ENCODE results near the gene CCDC32. TPM values are rescaled to one million over a fixed set of nuclear protein-coding genes. Genes with fewer than 3 reads are reported as not detected.

Gene CCDC32
- total and polyA plus RNA-seq, 2 of the 8 experiments (the other 6 are each of a cell fraction or from before 2014, with no cell fraction given) = 8.9 to 12.1 TPM

DNA sequence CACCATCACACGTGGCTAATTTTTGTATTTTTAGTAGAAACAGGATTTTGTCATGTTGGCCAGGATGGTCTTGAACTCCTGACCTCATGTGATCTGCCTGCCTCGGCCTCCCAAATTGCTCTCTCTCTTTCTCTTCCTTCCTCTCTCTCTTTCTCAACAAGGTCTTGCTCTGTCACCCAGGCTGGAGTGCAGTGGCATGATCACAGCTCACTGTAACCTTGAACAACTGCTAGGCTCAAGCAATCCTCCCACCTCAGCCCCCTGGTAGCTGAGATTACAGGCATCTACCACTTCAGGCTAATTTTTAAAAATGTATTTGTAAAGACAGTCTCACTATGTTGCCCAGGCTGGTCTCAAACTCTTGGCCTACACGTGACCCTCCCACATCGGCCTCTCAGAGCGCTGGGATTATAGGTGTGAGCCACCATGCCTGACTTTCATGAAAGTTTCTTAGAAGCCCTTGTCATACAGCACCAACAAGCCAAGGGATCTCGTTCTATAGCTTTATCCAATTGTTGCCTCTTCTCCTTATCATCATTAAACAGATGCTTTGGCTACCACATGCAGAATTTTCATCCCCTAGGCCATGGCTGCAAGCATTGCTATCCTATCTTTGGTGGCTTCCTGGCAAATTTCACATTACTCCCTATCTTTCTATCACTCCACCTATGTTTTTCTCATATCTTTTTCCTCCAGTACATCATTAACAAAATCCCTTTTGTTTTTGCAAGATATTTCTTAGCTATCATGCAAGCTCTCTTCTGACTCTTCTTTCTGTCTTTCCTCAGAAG lies 5.7 kb downstream of the CCDC32 start (continued):
- TF ChIP-seq SP4 (IDR thresholded peaks at IDR 0.05; ENCODE audit: low read length) (no peak), SAP30 (IDR thresholded peaks at IDR 0.05; ENCODE audit: insufficient read depth, insufficient replicate concordance, low read length) (no peak), CHD2 (IDR thresholded peaks at IDR 0.05; ENCODE audit: low read length) (no peak), SP1 (IDR thresholded peaks at IDR 0.05; ENCODE audit: low read depth, low read length) (no peak), CEBPB (IDR thresholded peaks at IDR 0.05; ENCODE audit: low read depth, low read length) (no peak), NANOG (IDR thresholded peaks at IDR 0.05; ENCODE audit: insufficient read depth, low read depth, low read length, poor library complexity, severe bottlenecking) (no peak), SIX5 (IDR thresholded peaks at IDR 0.05; ENCODE audit: low read depth, low read length) (no peak), SRF (IDR thresholded peaks at IDR 0.05; ENCODE audit: low read depth, low read length) (no peak), FOSL1 (IDR thresholded peaks at IDR 0.05; ENCODE audit: insufficient read depth, low read depth, low read length) (no peak)
